HEK293T (cell line): ENCODE data around the gene UGT3A2.

Source experiments
- CTCF ChIA-PET: fragments of 350-600 bp; formaldehyde crosslinking; extraction: SDS; loops from one replicate; lab custom pipeline; 2021; ENCODE audit warnings: antibody characterized with exemption, inconsistent platforms; lab: Yijun Ruan, JAX
- POLR2A ChIA-PET: fragments of 350-600 bp; formaldehyde crosslinking; extraction: SDS; loops from one replicate; lab custom pipeline; 2020; ENCODE audit warnings: antibody characterized with exemption, inconsistent platforms; lab: Yijun Ruan, JAX
- DNase-seq: peaks from one replicate; pipeline ENCODE4 v3.0.0; 2012; ENCODE audit warnings: mixed read lengths; ENCODE audit errors: extremely low spot score
- BHLHE40 ChIP-seq: fragments of 450-650 bp; IDR thresholded peaks from 2 replicates; pipeline ENCODE4 v1.6.1; 2016; ENCODE audit warnings: mild to moderate bottlenecking, moderate library complexity, borderline replicate concordance
- CTBP1 ChIP-seq: fragments of 450-650 bp; IDR thresholded peaks from 2 replicates; pipeline ENCODE4 v1.6.1; 2016; ENCODE audit warnings: borderline replicate concordance
- FOXM1 ChIP-seq: fragments of 450-650 bp; IDR thresholded peaks from 2 replicates; pipeline ENCODE4 v1.6.1; 2017; ENCODE audit warnings: mild to moderate bottlenecking, borderline replicate concordance
- HDGF ChIP-seq: fragments of 450-650 bp; IDR thresholded peaks from 2 replicates; pipeline ENCODE4 v1.6.1; 2017; ENCODE audit warnings: antibody characterized with exemption, borderline replicate concordance
- LEF1 ChIP-seq: fragments of 450-650 bp; IDR thresholded peaks from 2 replicates; pipeline ENCODE4 v1.6.1; 2017; ENCODE audit warnings: mild to moderate bottlenecking, borderline replicate concordance
- SP1 ChIP-seq: fragments of 450-650 bp; IDR thresholded peaks from 2 replicates; pipeline ENCODE4 v1.6.1; 2017
- TARDBP ChIP-seq: fragments of 450-650 bp; IDR thresholded peaks from 2 replicates; pipeline ENCODE4 v1.6.1; 2016

The UGT3A2 gene

DNA sequence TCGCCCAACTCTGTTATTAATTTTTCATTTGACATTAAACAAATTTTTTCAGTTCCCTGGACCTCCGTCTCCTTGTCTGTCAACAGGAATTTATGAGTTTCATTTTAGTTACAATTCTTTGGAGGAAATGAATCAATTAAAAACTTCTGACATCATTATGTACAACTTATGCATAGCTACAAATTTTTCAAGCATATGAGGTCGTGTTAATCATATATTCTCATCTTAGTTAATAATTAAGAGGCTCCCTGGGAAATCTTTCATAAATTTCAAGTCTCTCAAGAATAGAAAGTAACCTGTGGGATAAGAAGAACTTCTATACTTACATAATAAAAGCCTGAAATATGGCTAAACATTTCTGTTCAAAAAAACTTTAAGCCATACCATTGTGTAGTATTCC is 78.9 kb downstream of the UGT3A2 start:
- TF ChIP-seq CTBP1 = no peak
- TF ChIP-seq HDGF = no peak
- TF ChIP-seq FOXM1 = no peak
- no peak for TF ChIP-seq BHLHE40
- no peak for TF ChIP-seq SP1
- no peak for TF ChIP-seq LEF1
- TF ChIP-seq TARDBP = no peak

More for the DNA sequence above, 78.9 kb downstream of the UGT3A2 start:
- DNase-seq = no peak
- ChIA-PET CTCF (no interaction called here), POLR2A (no interaction called here)
